COR-L47 (cell line): ENCODE measurements around the gene CES1.
"Not testable (repeated sequence)": the region's sequence is repeated elsewhere in the genome, so short reads cannot be mapped to it uniquely, and the experiment has no call there.

ENCODE experiments used
- DNase-seq: peaks from one replicate; lab custom pipeline; 2025; lab: John Stamatoyannopoulos, UW

Gene CES1

DNA sequence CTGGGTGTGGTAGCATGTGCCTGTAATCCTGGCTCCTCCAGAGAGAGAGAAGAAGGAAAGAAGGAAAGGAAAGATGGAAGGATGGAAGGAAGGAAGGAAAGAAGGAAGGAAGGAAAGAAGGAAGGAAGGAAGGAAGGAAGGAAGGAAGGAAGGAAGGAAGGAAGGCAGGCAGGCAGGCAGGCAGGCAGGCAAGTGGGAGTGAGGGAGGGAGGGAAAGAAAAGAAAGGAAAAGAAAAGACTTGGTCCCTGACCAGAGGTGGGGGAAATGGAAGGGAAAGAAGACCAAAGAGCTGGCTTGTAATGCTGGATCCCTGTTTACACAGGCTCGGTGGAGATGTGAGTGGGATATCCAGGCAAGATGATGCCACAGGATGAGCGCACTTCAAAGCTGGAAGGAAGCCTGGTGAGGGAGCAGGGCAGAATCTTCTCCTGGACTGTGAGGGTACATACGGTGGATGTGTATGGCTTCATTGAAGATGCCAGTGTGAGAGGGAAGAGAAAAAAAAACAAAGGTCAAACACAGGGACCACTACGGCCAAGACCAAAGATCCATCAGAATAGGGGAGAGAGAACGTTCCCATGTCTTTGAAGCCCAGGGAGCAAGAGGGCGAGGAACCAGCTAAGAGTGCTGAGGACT, 2.1 kb downstream of the CES1 start:
- no peak for DNase-seq

- not testable (repeated sequence) for DNase-seq
These were observed 3.7 kb downstream of the CES1 start for GRCh38 chr16:55829232-55829631.

- DNase-seq: no peak
These were observed 4.2 kb downstream of the CES1 start for GRCh38 chr16:55828680-55829079.

DNA sequence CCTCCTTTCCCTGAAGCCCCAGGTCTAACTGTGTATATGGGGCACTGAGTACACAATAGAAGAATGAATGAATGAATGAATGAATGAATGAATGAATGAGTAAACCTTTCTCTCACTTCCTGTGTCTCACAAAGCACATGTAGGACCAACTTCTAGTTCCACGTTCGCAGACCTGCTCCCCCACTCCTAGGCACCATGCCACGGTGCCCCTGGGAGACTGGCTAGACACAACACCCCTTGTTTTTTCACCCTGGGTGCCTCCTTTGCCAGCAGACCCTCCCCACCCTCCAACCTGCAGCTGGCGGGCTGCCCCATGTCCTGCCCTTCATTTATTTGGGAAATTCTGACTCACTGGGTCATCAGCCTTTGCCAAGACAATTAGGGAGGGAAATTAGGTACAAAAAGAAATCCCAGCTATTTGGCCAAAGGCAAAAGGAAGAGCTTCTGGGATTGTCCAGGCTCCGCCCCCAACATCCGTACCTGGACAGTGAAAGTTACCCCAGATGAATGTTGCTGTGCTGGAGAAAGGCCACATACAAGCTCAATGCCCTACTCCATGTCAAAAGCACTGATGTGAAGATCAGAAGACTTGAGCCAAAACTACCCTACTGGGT, 7.7 kb downstream of the CES1 start:
- no peak for DNase-seq

DNA sequence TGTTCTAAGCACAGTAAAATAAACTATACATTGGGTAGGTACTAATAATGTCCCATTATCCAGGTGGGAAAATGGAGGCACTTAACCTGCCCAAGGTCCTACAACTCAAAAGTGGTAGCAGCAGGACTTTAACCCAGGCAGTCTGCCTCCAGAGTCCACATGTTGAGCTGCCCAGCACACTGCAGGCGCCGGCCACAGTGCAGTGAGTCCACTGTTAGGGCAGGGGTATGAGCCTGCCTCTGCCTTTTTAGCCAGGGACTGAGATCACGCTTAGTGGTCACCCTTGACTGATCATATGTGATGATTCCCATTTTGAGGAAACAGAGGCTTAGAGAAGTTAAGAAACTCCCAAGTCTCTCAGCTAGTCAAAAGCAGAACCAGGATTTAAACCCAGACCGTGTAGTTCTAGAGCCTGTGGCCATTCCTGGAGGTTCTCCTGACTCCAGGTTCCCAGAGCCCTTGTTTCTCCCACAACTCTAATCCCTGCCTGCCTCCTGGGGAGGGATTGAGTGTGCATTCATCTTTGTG, 8.4 kb downstream of the CES1 start:
- no peak for DNase-seq

GRCh38 chr16:55822280-55822810, 10.6 kb downstream of the CES1 start:
- DNase-seq: no peak

- no peak for DNase-seq
These were observed 11.7 kb downstream of the CES1 start for GRCh38 chr16:55821210-55821609.

GRCh38 chr16:55820615-55821014, 12.3 kb downstream of the CES1 start:
- no peak for DNase-seq

DNA sequence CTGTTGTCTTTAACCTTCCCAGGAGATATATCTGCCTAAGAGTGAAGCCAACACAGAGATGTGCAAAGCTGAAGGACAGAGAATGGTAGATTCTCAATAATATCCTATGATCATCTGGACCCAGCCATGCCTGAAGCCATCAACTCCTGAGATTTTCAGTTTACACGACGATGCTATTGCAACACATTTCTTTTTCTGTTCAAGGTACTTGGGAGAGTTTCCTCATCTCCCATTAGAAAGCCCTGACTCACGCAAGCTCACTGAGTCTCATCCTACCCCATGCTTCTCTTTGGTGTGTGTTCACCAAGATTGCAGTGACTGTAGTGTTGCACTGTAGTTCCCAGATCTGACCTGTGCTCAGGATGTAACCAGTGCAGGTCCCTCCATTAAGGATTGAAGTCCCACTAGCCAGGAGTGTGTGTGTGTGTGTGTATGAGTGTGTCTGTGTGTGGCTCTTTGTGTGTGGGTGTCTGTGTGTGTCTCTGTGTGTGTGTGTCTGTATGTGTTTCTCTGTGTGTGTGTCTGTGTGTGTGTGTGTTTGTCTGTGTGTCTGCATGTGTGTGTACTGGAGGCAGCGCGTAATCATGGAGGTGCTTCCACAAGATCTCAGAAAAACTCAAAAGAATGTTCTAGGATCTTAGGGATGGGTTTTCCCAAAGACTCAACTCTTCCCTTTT, 15.5 kb downstream of the CES1 start:
- DNase-seq: no peak

DNA sequence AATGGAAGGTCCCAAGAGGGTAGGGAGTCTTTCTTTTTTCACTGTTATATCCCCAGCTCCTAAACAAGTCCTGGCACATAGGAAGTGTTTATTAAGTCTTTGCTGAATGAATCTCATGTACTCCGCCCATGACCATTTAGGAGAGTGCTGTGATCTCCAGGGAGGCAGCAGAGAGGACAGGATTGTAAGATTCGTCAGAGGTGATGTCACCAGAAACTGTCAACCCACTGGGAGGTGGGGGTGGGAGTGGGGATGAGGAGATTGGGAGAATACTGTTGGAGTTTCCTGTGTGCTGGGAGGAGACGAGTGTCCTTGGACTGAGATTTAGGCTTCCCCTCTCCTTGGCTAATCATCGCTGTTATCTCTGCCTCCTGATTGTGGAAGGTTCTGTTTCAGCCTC, 16.7 kb downstream of the CES1 start:
- DNase-seq: not testable (repeated sequence)

GRCh38 chr16:55815320-55815719, 17.6 kb downstream of the CES1 start:
- DNase-seq: no peak

- not testable (repeated sequence) for DNase-seq
These were observed 18.7 kb downstream of the CES1 start for GRCh38 chr16:55814174-55814573.

DNA sequence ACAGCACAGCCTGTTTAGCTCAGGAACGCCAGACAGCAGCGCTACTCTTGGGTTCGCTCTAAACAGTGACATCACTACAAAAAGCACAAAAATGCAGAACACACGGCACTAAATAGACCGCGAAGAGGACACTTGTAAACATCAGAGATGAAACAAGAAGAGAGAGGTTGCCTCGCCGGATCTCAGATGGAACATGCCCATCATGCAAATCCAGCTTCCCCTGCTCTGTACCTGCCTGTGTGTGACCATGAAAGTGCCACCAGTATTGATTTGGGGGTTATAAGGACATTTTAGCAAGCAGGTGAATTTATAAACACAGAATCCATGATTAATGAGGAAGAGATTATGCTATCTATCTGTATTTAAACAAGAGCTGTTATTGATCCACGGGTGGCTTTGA, 19.2 kb downstream of the CES1 start:
- DNase-seq: not testable (repeated sequence)

DNA sequence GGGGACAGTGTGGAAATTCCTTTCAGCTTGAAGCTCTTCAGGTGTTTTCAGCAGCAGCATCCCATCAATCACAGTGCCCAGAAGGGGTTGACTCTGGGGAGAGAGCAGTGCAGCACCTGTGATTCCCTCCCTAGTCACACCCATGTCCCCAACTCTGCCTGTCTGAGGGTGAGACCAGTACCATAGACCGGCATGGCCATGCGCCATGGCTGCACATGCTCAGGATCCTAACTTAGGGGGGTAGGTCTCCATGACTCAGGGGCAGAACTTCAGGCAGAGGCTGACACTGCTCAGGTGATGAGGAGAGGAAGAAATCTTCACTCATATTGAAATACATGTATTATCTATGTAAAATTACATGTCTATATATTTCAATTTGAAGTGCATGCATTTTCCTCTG, 19.9 kb downstream of the CES1 start:
- DNase-seq: no peak

DNA sequence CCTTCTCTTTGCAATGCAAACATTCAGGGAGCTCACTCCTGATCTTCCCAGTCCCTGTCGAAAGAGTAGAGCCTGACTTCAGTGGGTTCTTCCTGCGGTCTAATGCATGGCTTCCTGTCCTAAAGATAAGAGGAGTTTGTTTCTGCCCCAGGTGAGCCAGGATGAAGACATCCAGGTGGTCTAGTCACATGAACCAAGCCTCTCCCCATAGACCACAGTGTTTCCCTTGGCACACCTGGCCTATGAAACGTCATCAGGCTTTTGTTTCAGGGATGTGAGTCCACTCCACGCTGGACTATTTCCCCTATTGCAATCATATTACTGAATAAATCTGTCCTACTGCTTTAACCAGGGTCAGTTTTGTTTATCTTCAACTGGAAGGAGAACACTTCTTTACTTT, 21.1 kb downstream of the CES1 start:
- DNase-seq: no peak

GRCh38 chr16:55810451-55810961, 22.4 kb downstream of the CES1 start:
- DNase-seq: no peak

DNA sequence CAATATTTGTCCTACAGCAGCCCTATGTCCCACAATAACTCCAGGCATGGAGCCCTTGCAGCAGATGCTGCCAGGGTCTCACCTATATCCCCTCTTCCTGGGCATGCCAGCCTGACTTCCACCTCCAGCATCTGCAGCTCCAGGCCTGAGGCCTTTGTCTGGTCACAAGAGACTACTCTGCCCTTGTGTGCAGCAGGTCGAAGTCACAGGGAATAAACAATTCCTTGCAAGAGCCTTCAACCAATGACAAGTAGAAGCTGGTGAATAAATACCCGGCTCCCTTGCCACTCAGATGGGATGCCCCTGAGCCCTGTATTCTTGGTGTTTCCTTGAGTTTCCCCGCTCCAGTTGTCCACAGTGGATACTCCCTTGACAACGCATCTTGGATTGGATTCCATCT, 23.0 kb downstream of the CES1 start:
- DNase-seq: no peak

- DNase-seq: no peak
These were observed 23.5 kb downstream of the CES1 start for GRCh38 chr16:55809386-55809785.

- DNase-seq: not testable (repeated sequence)
These were observed 24.6 kb downstream of the CES1 start for GRCh38 chr16:55808286-55808685.

DNA sequence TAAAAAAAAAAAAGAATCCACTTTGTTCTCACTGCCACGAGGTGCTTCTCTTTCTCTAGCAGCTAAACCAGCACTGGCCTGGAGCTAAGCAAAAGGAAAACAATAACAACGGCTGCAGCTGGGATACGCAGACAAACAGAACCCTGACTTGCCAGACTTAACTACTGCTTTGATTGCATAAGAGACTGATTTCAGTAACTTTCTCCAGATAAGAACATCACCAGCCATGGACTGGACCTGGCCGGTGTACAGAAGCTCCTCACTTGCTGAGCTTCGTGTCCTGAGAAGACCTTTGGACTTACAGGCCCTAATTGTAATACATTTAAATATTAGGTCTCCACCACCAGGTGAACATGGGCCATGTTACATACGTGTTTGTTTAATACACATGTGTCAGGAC, 27.8 kb downstream of the CES1 start:
- DNase-seq: not testable (repeated sequence)

DNA sequence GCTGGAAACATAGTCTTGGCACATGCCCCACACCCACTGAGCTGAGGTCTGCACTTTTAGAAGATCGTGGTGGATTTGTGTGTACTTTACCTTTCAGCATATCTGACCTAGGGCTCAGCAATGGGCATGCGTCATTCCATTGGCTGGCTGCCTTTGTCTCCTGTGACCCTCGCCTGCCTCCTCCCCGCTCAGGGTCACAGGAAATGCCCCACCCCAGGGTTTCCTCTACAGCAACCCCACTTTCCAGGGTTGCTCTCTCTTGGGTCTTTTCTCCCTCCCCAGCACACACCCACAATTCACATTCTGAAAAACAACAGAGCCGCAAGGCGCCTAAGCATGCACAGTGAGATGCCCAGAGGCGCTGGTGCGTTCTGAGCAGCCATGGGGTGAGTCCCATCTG, 29.2 kb downstream of the CES1 start:
- DNase-seq: not testable (repeated sequence)

- DNase-seq: not testable (repeated sequence)
These were observed 39.9 kb downstream of the CES1 start for GRCh38 chr16:55792934-55793374.

GRCh38 chr16:55791512-55791911, 41.4 kb downstream of the CES1 start:
- not testable (repeated sequence) for DNase-seq
